ENCODE results near the gene CAMK2N2. TPM values are rescaled to one million over a fixed set of nuclear protein-coding genes. Genes with fewer than 3 reads are reported as not detected.

CAMK2N2 gene
- total RNA-seq, 4 donors from 2014 or later = not detected

- no peak for TF ChIP-seq CTCF (IDR thresholded peaks at IDR 0.05; ENCODE audit: low read depth)
These were observed 1.4 kb upstream of the CAMK2N2 start for GRCh38 chr3:184262764-184263179.

- TF ChIP-seq CTCF (IDR thresholded peaks at IDR 0.05; ENCODE audit: low read depth) = no peak
These were observed 756 bp upstream of the CAMK2N2 start for GRCh38 chr3:184261854-184262763.

- TF ChIP-seq CTCF (IDR thresholded peaks at IDR 0.05; ENCODE audit: low read depth) = no peak
These were observed 556 bp downstream of the CAMK2N2 start for GRCh38 chr3:184260724-184261269.

- TF ChIP-seq CTCF (IDR thresholded peaks at IDR 0.05; ENCODE audit: low read depth) = no peak
These were observed 1.3 kb downstream of the CAMK2N2 start for GRCh38 chr3:184259878-184260723.

- TF ChIP-seq CTCF (IDR thresholded peaks at IDR 0.05; ENCODE audit: low read depth) = no peak
These were observed 1.9 kb downstream of the CAMK2N2 start for GRCh38 chr3:184259396-184259877.

GRCh38 chr3:184258926-184259325 is 2.4 kb downstream of the CAMK2N2 start:
- TF ChIP-seq CTCF (IDR thresholded peaks at IDR 0.05; ENCODE audit: low read depth) = no peak

Data from subcutaneous adipose tissue (tissue), 4 donors.